Tibial nerve (tissue), 4 donors: ENCODE results near the gene ASCL4.

ENCODE experiments used
- CTCF ChIP-seq, 5 experiments: fragments of 200-600 bp in 3 of 5; fragments of 450-650 bp in 2 of 5; sonication (generic) in 3 of 5; IDR thresholded peaks; one replicate each; pipeline ENCODE4 v1.5.1; 2016 to 2019; ENCODE audit warnings: antibody characterized with exemption in 5 of 5, mild to moderate bottlenecking in 3 of 5, moderate library complexity in 2 of 5
- EP300 ChIP-seq, 2 donors: sonication (generic); formaldehyde crosslinking; IDR thresholded peaks; one replicate each; pipeline ENCODE4 v1.6.1; 2017; ENCODE audit warnings: antibody characterized with exemption in 2 of 2, mild to moderate bottlenecking in 1 of 2
- POLR2A ChIP-seq, 2 donors: fragments of 450-650 bp; IDR thresholded peaks; one replicate each; pipeline ENCODE4 v1.6.1; 2017; ENCODE audit warnings: antibody characterized with exemption in 2 of 2, mild to moderate bottlenecking in 2 of 2, moderate library complexity in 2 of 2

GRCh38 chr12:107759410-107759809 lies 15.1 kb upstream of the ASCL4 start:
- no peak for TF ChIP-seq POLR2A (IDR thresholded peaks at IDR 0.05)
- TF ChIP-seq CTCF (IDR thresholded peaks at IDR 0.05), result no peak
- TF ChIP-seq EP300 (IDR thresholded peaks at IDR 0.05), result no peak
